ENCODE data around the gene ALDH1B1. TPM values are rescaled to one million over a fixed set of nuclear protein-coding genes. Genes with fewer than 3 reads are reported as not detected.

Gene ALDH1B1
- total RNA-seq, 2 donors from 2014 or later = 47.7 to 59.9 TPM

- H3K36me3 ChIP-seq (ENCODE audit: control insufficient read depth, insufficient read depth, low read length) = no peaks in the 10 kb centered on the region
- peaks cover 23% of the 10 kb centered on the region for H3K27me3 ChIP-seq (ENCODE audit: control insufficient read depth, insufficient read depth, low read length, poor library complexity, severe bottlenecking)
- TF ChIP-seq CTCF (conservative IDR thresholded peaks at IDR 0.05) = no peak
- WGBS, 2 experiments (ENCODE audit: insufficient coverage in 1 of 2, insufficient read length in 1 of 2) = 86 to 90% methylated on average over 1 of the region's 1 CpG
- H3K27me3 Mint-ChIP-seq (ENCODE audit: insufficient read depth) = peaks cover 23% of the 10 kb centered on the region
- peaks cover 15% of the 10 kb centered on the region for H3K4me1 ChIP-seq (ENCODE audit: control insufficient read depth, insufficient read depth, low read length)
- no peaks in the 10 kb centered on the region for H3K36me3 Mint-ChIP-seq (ENCODE audit: low read depth)
- H3K4me3 Mint-ChIP-seq = no peak overlapping the region
- H3K27ac ChIP-seq (ENCODE audit: low read depth, low read length) = no peak overlapping the region
- no peak overlapping the region for H3K4me3 ChIP-seq (ENCODE audit: low read length)
- peaks cover 28% of the 10 kb centered on the region for H3K4me1 Mint-ChIP-seq
- DNase-seq = no peak
- H3K9me3 Mint-ChIP-seq = no peaks in the 10 kb centered on the region
- H3K27ac Mint-ChIP-seq = peak overlapping the region; percentile 50
- H3K9ac ChIP-seq (ENCODE audit: extremely low read depth, low read length, poor library complexity, severe bottlenecking) = no peak overlapping the region
- H3K9me3 ChIP-seq (ENCODE audit: control insufficient read depth, low read length) = no peaks in the 10 kb centered on the region
These were observed 35.6 kb downstream of the ALDH1B1 start for GRCh38 chr9:38428062-38428461.

- no peaks in the 10 kb centered on the region for H3K27me3 ChIP-seq (ENCODE audit: control insufficient read depth, insufficient read depth, low read length, poor library complexity, severe bottlenecking)
- no peaks in the 10 kb centered on the region for H3K36me3 ChIP-seq (ENCODE audit: control insufficient read depth, insufficient read depth, low read length)
- H3K4me1 ChIP-seq (ENCODE audit: control insufficient read depth, insufficient read depth, low read length) = peaks cover 29% of the 10 kb centered on the region
- no peak overlapping the region for H3K27ac Mint-ChIP-seq
- peaks cover 2% of the 10 kb centered on the region for H3K27me3 Mint-ChIP-seq (ENCODE audit: insufficient read depth)
- no peak for DNase-seq
- no peaks in the 10 kb centered on the region for H3K36me3 Mint-ChIP-seq (ENCODE audit: low read depth)
- H3K4me1 Mint-ChIP-seq = peaks cover 43% of the 10 kb centered on the region
- H3K9me3 Mint-ChIP-seq = no peaks in the 10 kb centered on the region
- no peak for TF ChIP-seq CTCF (conservative IDR thresholded peaks at IDR 0.05)
- no peak overlapping the region for H3K4me3 ChIP-seq (ENCODE audit: low read length)
- WGBS, 2 experiments (ENCODE audit: insufficient coverage in 1 of 2, insufficient read length in 1 of 2) = 91 to 93% methylated on average over 4 of the region's 4 CpGs
- H3K9ac ChIP-seq (ENCODE audit: extremely low read depth, low read length, poor library complexity, severe bottlenecking) = no peak overlapping the region
- no peak overlapping the region for H3K4me3 Mint-ChIP-seq
- H3K9me3 ChIP-seq (ENCODE audit: control insufficient read depth, low read length) = peaks cover 2% of the 10 kb centered on the region
- no peak overlapping the region for H3K27ac ChIP-seq (ENCODE audit: low read depth, low read length)
These were observed 38.6 kb downstream of the ALDH1B1 start for GRCh38 chr9:38431116-38431515.

GRCh38 chr9:38432922-38433510 is 40.5 kb downstream of the ALDH1B1 start:
- H3K36me3 ChIP-seq (ENCODE audit: control insufficient read depth, insufficient read depth, low read length) = no peaks in the 10 kb centered on the region
- peaks cover 31% of the 10 kb centered on the region for H3K4me1 Mint-ChIP-seq
- H3K4me3 ChIP-seq (ENCODE audit: low read length) = no peak overlapping the region
- H3K9me3 Mint-ChIP-seq = peaks cover 3% of the 10 kb centered on the region
- peak overlapping the region; percentile 17 for H3K9ac ChIP-seq (ENCODE audit: extremely low read depth, low read length, poor library complexity, severe bottlenecking)
- peak; percentile 83 for TF ChIP-seq CTCF (conservative IDR thresholded peaks at IDR 0.05)
- no peaks in the 10 kb centered on the region for H3K27me3 ChIP-seq (ENCODE audit: control insufficient read depth, insufficient read depth, low read length, poor library complexity, severe bottlenecking)
- peaks cover 18% of the 10 kb centered on the region for H3K4me1 ChIP-seq (ENCODE audit: control insufficient read depth, insufficient read depth, low read length)
- H3K9me3 ChIP-seq (ENCODE audit: control insufficient read depth, low read length) = peaks cover 11% of the 10 kb centered on the region
- H3K36me3 Mint-ChIP-seq (ENCODE audit: low read depth) = no peaks in the 10 kb centered on the region
- peaks cover 2% of the 10 kb centered on the region for H3K27me3 Mint-ChIP-seq (ENCODE audit: insufficient read depth)
- DNase-seq = no peak
- H3K27ac Mint-ChIP-seq = no peak overlapping the region
- H3K4me3 Mint-ChIP-seq = no peak overlapping the region
- H3K27ac ChIP-seq (ENCODE audit: low read depth, low read length) = no peak overlapping the region
- 34 to 36% methylated on average over 3 of the region's 3 CpGs for WGBS, 2 experiments (ENCODE audit: insufficient coverage in 1 of 2, insufficient read length in 1 of 2)
